ENCODE results near the gene CDC45. TPM values are rescaled to one million over a fixed set of nuclear protein-coding genes. Genes with fewer than 3 reads are reported as not detected.

Gene CDC45
- total RNA-seq, 4 donors from 2014 or later, result 11.7 TPM; not detected in 3

DNA sequence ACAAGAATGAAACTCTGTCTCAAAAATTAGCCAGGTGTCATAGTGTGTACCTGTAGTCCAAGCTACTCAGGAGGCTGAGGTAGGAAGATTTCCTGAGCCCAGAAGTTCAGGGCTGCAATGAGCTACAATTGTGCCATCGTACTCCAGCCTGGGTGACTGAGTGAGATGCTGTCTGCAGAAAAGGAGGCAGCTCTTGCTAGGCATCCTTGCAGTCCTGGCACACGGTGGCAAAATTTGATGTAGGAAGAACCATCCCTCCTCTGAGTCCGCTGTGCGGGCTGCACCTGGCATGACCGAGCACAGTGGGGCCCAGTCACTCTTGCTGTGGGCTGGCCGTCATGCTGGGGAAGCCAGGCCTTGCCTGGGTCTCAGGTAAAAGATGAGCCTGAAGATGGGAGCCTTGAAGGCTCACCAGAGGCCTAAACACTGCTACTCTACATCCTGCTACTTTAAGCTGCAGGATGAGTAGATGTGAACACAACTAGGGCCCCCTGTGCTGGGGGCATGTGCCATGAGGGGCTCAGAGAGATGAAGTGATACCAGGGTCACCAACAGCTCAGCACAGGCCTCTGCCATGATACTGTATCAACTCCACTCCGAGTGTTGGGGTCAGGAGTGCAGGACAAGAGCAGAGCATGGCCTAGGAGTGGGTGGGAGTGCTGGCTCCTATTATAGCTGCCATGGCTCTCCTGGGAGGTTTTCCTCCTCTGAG lies 18.6 kb downstream of the CDC45 start:
- intact Hi-C loops (cut with DNase I; ENCODE audit: low total_unique reads), result no loop called here
- TF ChIP-seq, protein P1, sequence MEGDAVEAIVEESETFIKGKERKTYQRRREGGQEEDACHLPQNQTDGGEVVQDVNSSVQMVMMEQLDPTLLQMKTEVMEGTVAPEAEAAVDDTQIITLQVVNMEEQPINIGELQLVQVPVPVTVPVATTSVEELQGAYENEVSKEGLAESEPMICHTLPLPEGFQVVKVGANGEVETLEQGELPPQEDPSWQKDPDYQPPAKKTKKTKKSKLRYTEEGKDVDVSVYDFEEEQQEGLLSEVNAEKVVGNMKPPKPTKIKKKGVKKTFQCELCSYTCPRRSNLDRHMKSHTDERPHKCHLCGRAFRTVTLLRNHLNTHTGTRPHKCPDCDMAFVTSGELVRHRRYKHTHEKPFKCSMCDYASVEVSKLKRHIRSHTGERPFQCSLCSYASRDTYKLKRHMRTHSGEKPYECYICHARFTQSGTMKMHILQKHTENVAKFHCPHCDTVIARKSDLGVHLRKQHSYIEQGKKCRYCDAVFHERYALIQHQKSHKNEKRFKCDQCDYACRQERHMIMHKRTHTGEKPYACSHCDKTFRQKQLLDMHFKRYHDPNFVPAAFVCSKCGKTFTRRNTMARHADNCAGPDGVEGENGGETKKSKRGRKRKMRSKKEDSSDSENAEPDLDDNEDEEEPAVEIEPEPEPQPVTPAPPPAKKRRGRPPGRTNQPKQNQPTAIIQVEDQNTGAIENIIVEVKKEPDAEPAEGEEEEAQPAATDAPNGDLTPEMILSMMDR (IDR thresholded peaks at IDR 0.05), result no peak
- TF ChIP-seq POLR2A (IDR thresholded peaks at IDR 0.05), result no peak
- H3K27ac ChIP-seq, result no peak overlapping the region
- DNase-seq, result no peak
- no peaks in the 10 kb centered on the region for H3K4me1 ChIP-seq
- H3K27me3 ChIP-seq, result no peaks in the 10 kb centered on the region
- no peaks in the 10 kb centered on the region for H3K9me3 ChIP-seq
- H3K4me3 ChIP-seq, result no peak overlapping the region
- no peaks in the 10 kb centered on the region for H3K36me3 ChIP-seq

DNA sequence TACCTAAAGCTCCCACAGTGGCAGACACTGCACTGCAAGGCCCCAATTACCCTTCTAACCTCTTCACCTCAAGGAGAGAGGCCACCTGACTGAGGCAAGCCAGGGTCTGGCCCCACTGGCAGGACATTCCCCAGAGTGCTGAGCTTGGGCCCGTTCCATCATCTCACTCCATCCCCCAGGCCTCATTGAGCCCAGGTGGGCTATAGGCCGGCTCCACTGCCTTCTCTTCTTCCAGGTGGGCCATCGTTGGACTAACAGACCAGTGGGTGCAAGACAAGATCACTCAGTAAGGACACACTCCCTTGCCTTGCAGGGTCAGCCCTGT lies 19.1 kb downstream of the CDC45 start:
- no peak for DNase-seq
- TF ChIP-seq, protein P1 (IDR thresholded peaks at IDR 0.05), result no peak
- TF ChIP-seq POLR2A (IDR thresholded peaks at IDR 0.05), result no peak
- no peaks in the 10 kb centered on the region for H3K9me3 ChIP-seq
- intact Hi-C loops (cut with DNase I; ENCODE audit: low total_unique reads), result no loop called here
- H3K27me3 ChIP-seq, result no peaks in the 10 kb centered on the region
- H3K4me3 ChIP-seq, result no peak overlapping the region
- no peaks in the 10 kb centered on the region for H3K4me1 ChIP-seq
- H3K27ac ChIP-seq, result no peak overlapping the region
- H3K36me3 ChIP-seq, result no peaks in the 10 kb centered on the region

- Histone ChIP-seq H3K9me3 (no peaks in the 10 kb centered on the region), H3K27me3 (no peaks in the 10 kb centered on the region), H3K36me3 (no peaks in the 10 kb centered on the region), H3K4me3 (no peak overlapping the region), H3K4me1 (no peaks in the 10 kb centered on the region), H3K27ac (no peak overlapping the region)
- TF ChIP-seq, protein P1 (IDR thresholded peaks at IDR 0.05), result no peak
- TF ChIP-seq POLR2A (IDR thresholded peaks at IDR 0.05), result no peak
- intact Hi-C loops (cut with DNase I; ENCODE audit: low total_unique reads), result no loop called here
- no peak for DNase-seq
Measured at GRCh38 chr22:19499236-19499879, 19.6 kb downstream of the CDC45 start.

DNA sequence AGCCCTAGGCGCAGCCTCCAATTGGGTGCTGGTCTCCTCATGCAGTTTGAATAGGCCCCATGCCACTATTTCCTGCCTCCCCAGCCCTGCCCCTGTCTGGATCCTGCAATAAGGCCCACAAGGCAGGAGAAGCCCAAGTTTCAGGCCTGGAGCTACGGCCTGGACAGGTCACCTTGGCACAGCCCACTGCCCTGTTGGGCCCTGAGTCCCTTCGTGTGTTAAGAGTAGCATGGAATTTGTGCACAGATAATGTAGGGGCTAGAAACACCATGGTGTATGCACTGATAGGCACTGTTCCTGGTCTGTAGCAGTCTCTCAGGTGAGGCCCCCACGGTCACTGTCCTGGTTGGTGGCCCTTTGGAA lies 20.1 kb downstream of the CDC45 start:
- no peaks in the 10 kb centered on the region for H3K36me3 ChIP-seq
- H3K4me1 ChIP-seq, result no peaks in the 10 kb centered on the region
- H3K27me3 ChIP-seq, result no peaks in the 10 kb centered on the region
- H3K27ac ChIP-seq, result no peak overlapping the region
- H3K9me3 ChIP-seq, result no peaks in the 10 kb centered on the region
- TF ChIP-seq, protein P1 (IDR thresholded peaks at IDR 0.05), result no peak
- TF ChIP-seq POLR2A (IDR thresholded peaks at IDR 0.05), result no peak
- no peak for DNase-seq
- intact Hi-C loops (cut with DNase I; ENCODE audit: low total_unique reads), result no loop called here
- H3K4me3 ChIP-seq, result no peak overlapping the region

DNA sequence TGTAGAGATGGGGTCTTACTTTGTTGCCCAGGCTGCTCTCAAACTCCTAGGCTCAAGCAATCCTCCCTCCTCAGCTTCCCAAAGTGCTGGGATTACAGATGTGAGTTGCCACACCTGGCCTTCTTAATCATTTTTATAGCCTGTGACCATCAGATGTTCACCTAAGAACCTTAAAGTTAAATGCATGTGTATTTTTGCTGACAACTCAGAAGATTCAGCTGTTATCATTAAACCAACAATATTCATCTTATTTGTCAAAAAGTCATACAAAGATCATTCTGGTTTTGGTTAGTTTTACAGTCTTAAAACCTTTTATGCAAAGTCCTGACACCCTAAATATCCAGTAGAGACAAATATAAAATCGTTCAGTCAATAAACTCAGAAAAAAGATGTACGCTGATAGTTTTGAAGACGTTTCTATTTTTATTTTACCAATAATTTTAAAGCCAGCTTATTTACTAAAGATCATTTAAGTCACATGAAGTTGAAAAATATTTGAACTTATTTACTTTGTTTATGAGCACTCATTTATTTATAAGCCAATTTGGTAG lies 22.3 kb downstream of the CDC45 start:
- H3K9me3 ChIP-seq, result no peaks in the 10 kb centered on the region
- no peaks in the 10 kb centered on the region for H3K27me3 ChIP-seq
- H3K36me3 ChIP-seq, result no peaks in the 10 kb centered on the region
- no peak overlapping the region for H3K4me3 ChIP-seq
- intact Hi-C loops (cut with DNase I; ENCODE audit: low total_unique reads), result no loop called here
- no peak for TF ChIP-seq POLR2A (IDR thresholded peaks at IDR 0.05)
- TF ChIP-seq, protein P1 (IDR thresholded peaks at IDR 0.05), result no peak
- H3K27ac ChIP-seq, result no peak overlapping the region
- no peaks in the 10 kb centered on the region for H3K4me1 ChIP-seq
- DNase-seq, result no peak
